IMR-90 (cell line): ENCODE results near the gene TEAD1. TPM values are rescaled to one million over a fixed set of nuclear protein-coding genes. Genes with fewer than 3 reads are reported as not detected.

Experiments
- ATAC-seq: fragments of 200-7000 bp; cut with Tn5 transposase; 2 replicates; pipeline ENCODE4 v1.9.1; 2020; ENCODE audit warnings: low read depth, mild to moderate bottlenecking, moderate library complexity
- BruUV-seq: library from RNA; stranded (reverse); fragments of 400-500 nt; replicated peaks from 2 replicates; lab custom pipeline; 2021; lab: Mats Ljungman, UMichigan
- CTCF ChIA-PET: fragments of 300-600 bp; formaldehyde crosslinking; extraction: SDS; loops from one replicate; lab custom pipeline; 2021; ENCODE audit warnings: antibody characterized with exemption; lab: Yijun Ruan, JAX
- POLR2A ChIA-PET: fragments of 300-600 bp; sonication (Branson Sonifier 250); formaldehyde crosslinking; loops from one replicate; lab custom pipeline; 2022; ENCODE audit warnings: antibody characterized with exemption; ENCODE audit not compliant: unreplicated experiment; lab: Charles Lee
- DNase-seq: peaks from one replicate; pipeline ENCODE4 v3.0.0; 2013
- H2AFZ ChIP-seq: replicated peaks from 2 replicates; pipeline ENCODE3; 2013; ENCODE audit warnings: low read length, mild to moderate bottlenecking; ENCODE audit not compliant: poor library complexity
- H2AK5ac ChIP-seq: 2 replicates; pipeline ENCODE4 v1.6.1; 2013; ENCODE audit warnings: low read depth, low read length, inconsistent platforms
- H2AK9ac ChIP-seq: replicated peaks from 2 replicates; pipeline ENCODE3; 2013; ENCODE audit warnings: mild to moderate bottlenecking, low read depth, low read length, moderate library complexity; ENCODE audit not compliant: poor library complexity
- H2BK120ac ChIP-seq: 2 replicates; pipeline ENCODE4 v1.6.1; 2013; ENCODE audit warnings: low read depth, low read length, inconsistent platforms
- H2BK15ac ChIP-seq: 3 replicates; pipeline ENCODE4 v1.6.1; 2013; ENCODE audit warnings: low read depth, low read length, inconsistent platforms
- H2BK20ac ChIP-seq: 2 replicates; pipeline ENCODE4 v1.6.1; 2013; ENCODE audit warnings: low read depth, mild to moderate bottlenecking, inconsistent platforms, low read length, moderate library complexity
- H2BK5ac ChIP-seq: 2 replicates; pipeline ENCODE4 v1.6.1; 2013; ENCODE audit warnings: mild to moderate bottlenecking, low read depth, low read length, inconsistent platforms; ENCODE audit not compliant: poor library complexity, severe bottlenecking
- H3K14ac ChIP-seq: replicated peaks from 2 replicates; pipeline ENCODE4 v1.6.1; 2013; ENCODE audit warnings: low read depth, low read length, inconsistent platforms
- H3K18ac ChIP-seq: 2 replicates; pipeline ENCODE4 v1.6.1; 2013; ENCODE audit warnings: low read depth, low read length, control low read depth
- H3K23ac ChIP-seq: 2 replicates; pipeline ENCODE4 v1.6.1; 2013; ENCODE audit warnings: low read depth, low read length, inconsistent platforms
- H3K27ac ChIP-seq: 2 replicates; pipeline ENCODE4 v1.5.1; 2013; ENCODE audit warnings: mild to moderate bottlenecking, control low read depth, low read length; ENCODE audit not compliant: insufficient read depth
- H3K27me3 ChIP-seq: 2 replicates; pipeline ENCODE4 v1.6.1; 2013; ENCODE audit warnings: low read length; ENCODE audit not compliant: control insufficient read depth, insufficient read depth
- H3K36me3 ChIP-seq: 2 replicates; pipeline ENCODE4 v1.6.1; 2013; ENCODE audit warnings: low read length, mixed read lengths; ENCODE audit not compliant: control insufficient read depth, insufficient read depth
- H3K4ac ChIP-seq: 2 replicates; pipeline ENCODE4 v1.6.1; 2013; ENCODE audit warnings: low read depth, low read length, inconsistent platforms
- H3K4me1 ChIP-seq: 2 replicates; pipeline ENCODE4 v1.6.1; 2013; ENCODE audit warnings: low read length, mixed read lengths; ENCODE audit not compliant: control insufficient read depth, insufficient read depth
- H3K4me2 ChIP-seq: 2 replicates; pipeline ENCODE4 v1.6.1; 2013; ENCODE audit warnings: low read depth, mild to moderate bottlenecking, control low read depth, low read length, moderate library complexity
- H3K4me3 ChIP-seq: 2 replicates; pipeline ENCODE4 v1.5.1; 2013; ENCODE audit warnings: low read depth, mild to moderate bottlenecking, control low read depth, low read length, moderate library complexity; ENCODE audit not compliant: insufficient read depth
- H3K56ac ChIP-seq: 2 replicates; pipeline ENCODE4 v1.6.1; 2013; ENCODE audit warnings: low read length, inconsistent platforms; ENCODE audit not compliant: insufficient read depth; ENCODE audit errors: extremely low read depth
- H3K79me1 ChIP-seq, 2 experiments: 2 replicates each; pipeline ENCODE4 v1.6.1; 2013; ENCODE audit warnings: low read length in 2 of 2, inconsistent platforms in 1 of 2, low read depth in 1 of 2
- H3K9ac ChIP-seq: 2 replicates; pipeline ENCODE4 v1.6.1; 2013; ENCODE audit warnings: low read depth, low read length, control low read depth
- H3K9me1 ChIP-seq: 2 replicates; pipeline ENCODE4 v1.6.1; 2013; ENCODE audit warnings: low read length, inconsistent platforms; ENCODE audit not compliant: insufficient read depth
- H3K9me3 ChIP-seq: 2 replicates; pipeline ENCODE4 v1.6.1; 2013; ENCODE audit warnings: low read length; ENCODE audit not compliant: control insufficient read depth, insufficient read depth
- H4K20me1 ChIP-seq: 2 replicates; pipeline ENCODE4 v1.6.1; 2013; ENCODE audit warnings: low read length, inconsistent platforms; ENCODE audit not compliant: insufficient read depth
- H4K5ac ChIP-seq: 2 replicates; pipeline ENCODE4 v1.6.1; 2013; ENCODE audit warnings: mild to moderate bottlenecking, low read depth, low read length, control low read depth
- H4K8ac ChIP-seq, 2 experiments: 2 replicates each; pipeline ENCODE4 v1.6.1; 2013; ENCODE audit warnings: low read depth in 2 of 2, low read length in 2 of 2, control low read depth in 1 of 2, inconsistent platforms in 1 of 2
- H4K91ac ChIP-seq: 2 replicates; pipeline ENCODE4 v1.6.1; 2013; ENCODE audit warnings: low read depth, low read length, inconsistent platforms; ENCODE audit not compliant: insufficient read depth
- BHLHE40 ChIP-seq: fragments of 150-350 bp; IDR thresholded peaks from 2 replicates; pipeline ENCODE4 v1.6.1; 2016; ENCODE audit warnings: mild to moderate bottlenecking, low read depth, low read length
- CEBPB ChIP-seq: IDR thresholded peaks from 2 replicates; pipeline ENCODE4 v1.6.1; 2012; ENCODE audit warnings: low read depth, low read length, improper control_type of control experiment
- CHD1 ChIP-seq: IDR thresholded peaks from 2 replicates; pipeline ENCODE4 v1.6.1; 2012; ENCODE audit warnings: low read depth, low read length, improper control_type of control experiment
- CTCF ChIP-seq: conservative IDR thresholded peaks from 2 replicates; pipeline ENCODE4 v1.5.1; 2012; ENCODE audit warnings: mild to moderate bottlenecking, low read depth, low read length, improper control_type of control experiment
- ELK1 ChIP-seq: fragments of 150-350 bp; IDR thresholded peaks from 2 replicates; pipeline ENCODE4 v1.6.1; 2016; ENCODE audit warnings: low read depth, mild to moderate bottlenecking, low read length, moderate library complexity, borderline replicate concordance
- FOS ChIP-seq: fragments of 150-350 bp; IDR thresholded peaks from 2 replicates; pipeline ENCODE4 v1.6.1; 2016; ENCODE audit warnings: low read depth, low read length
- MAFK ChIP-seq: IDR thresholded peaks from 2 replicates; pipeline ENCODE4 v1.6.1; 2012; ENCODE audit warnings: low read depth, low read length, improper control_type of control experiment
- MAZ ChIP-seq: IDR thresholded peaks from 2 replicates; pipeline ENCODE4 v1.6.1; 2012; ENCODE audit warnings: low read depth, mild to moderate bottlenecking, low read length, improper control_type of control experiment, moderate library complexity, borderline replicate concordance
- MXI1 ChIP-seq: IDR thresholded peaks from 2 replicates; pipeline ENCODE4 v1.6.1; 2012; ENCODE audit warnings: low read depth, mild to moderate bottlenecking, low read length, moderate library complexity, borderline replicate concordance
- NFE2L2 ChIP-seq: fragments of 150-350 bp; IDR thresholded peaks from 2 replicates; pipeline ENCODE4 v1.6.1; 2016; ENCODE audit warnings: low read depth, mild to moderate bottlenecking, low read length
- POLR2A ChIP-seq: IDR thresholded peaks from 2 replicates; pipeline ENCODE4 v1.6.1; 2012; ENCODE audit warnings: mild to moderate bottlenecking, low read depth, low read length
- RAD21 ChIP-seq: IDR thresholded peaks from 2 replicates; pipeline ENCODE4 v1.6.1; 2012; ENCODE audit warnings: low read length, improper control_type of control experiment
- RCOR1 ChIP-seq: IDR thresholded peaks from 2 replicates; pipeline ENCODE4 v1.6.1; 2012; ENCODE audit warnings: mild to moderate bottlenecking, low read length, improper control_type of control experiment; ENCODE audit not compliant: insufficient replicate concordance
- RFX5 ChIP-seq: IDR thresholded peaks from 2 replicates; pipeline ENCODE4 v1.8.0; 2012; ENCODE audit warnings: low read depth, mild to moderate bottlenecking, low read length, moderate library complexity
- SMC3 ChIP-seq: fragments of 150-350 bp; IDR thresholded peaks from 2 replicates; pipeline ENCODE4 v1.6.1; 2016; ENCODE audit warnings: low read depth, mild to moderate bottlenecking, antibody characterized with exemption, low read length, moderate library complexity
- WGBS, 2 experiments: methylation state at CpG; one replicate each; pipeline versions ENCODE4 v1.1.5 to v1.1.7; 2013; ENCODE audit warnings: missing lambda C conversion rate in 2 of 2; ENCODE audit not compliant: insufficient read length in 1 of 2; ENCODE audit errors: extremely low coverage in 2 of 2; 5-methylcytosine and 5-hydroxymethylcytosine counted together
- dilution Hi-C: fragments of 300-500 bp; cut with HindIII; formaldehyde crosslinking; loops from one replicate; pipeline ENCODE4 v1.14.3; 2018; ENCODE audit warnings: low sequenced_read_pairs; ENCODE audit not compliant: unreplicated experiment
- in situ Hi-C: fragments of 300-500 bp; cut with MboI; formaldehyde crosslinking; loops from 3 replicates; pipeline ENCODE4 v1.14.3; 2019; ENCODE audit warnings: low sequenced_read_pairs, inconsistent platforms, mixed read lengths
- intact Hi-C: fragments of 100-400 bp; cut with micrococcal nuclease; formaldehyde crosslinking; loops from 2 replicates; pipeline ENCODE4 v1.10.0; 2022
- polyA plus RNA-seq, 3 experiments: library from polyadenylated mRNA; depleted of rRNA; stranded (reverse); fragments of >200 nt; gene quantifications; 2 replicates each; pipeline ENCODE4 v1.2.3, GENCODE V29; 2012; ENCODE audit warnings: low replicate concordance in 1 of 3
- total RNA-seq: library from RNA; depleted of rRNA; stranded (reverse); fragments of >200 nt; gene quantifications from 2 replicates; pipeline ENCODE4 v1.2.3, GENCODE V29; 2012

Gene TEAD1
- total and polyA plus RNA-seq, 2 of the 4 experiments (the other 2 are of a cell fraction): 51.8 to 69.2 TPM

GRCh38 chr11:12868315-12869073 is 194.3 kb downstream of the TEAD1 start:
- POLR2A ChIA-PET: no interaction called here
- intact Hi-C loops: loop anchor here (1.0 kb wide), 1 partner anchor 176 kb away; no protein-coding TSS in a partner anchor
- no peak for TF ChIP-seq NFE2L2
- no peak for TF ChIP-seq ELK1
- TF ChIP-seq MAFK: no peak
- no peak for TF ChIP-seq POLR2A
- TF ChIP-seq CHD1: no peak
- no peak for TF ChIP-seq CEBPB
- 0 out of 2 replicates have a peak, but pooled peaks have one; percentile 10 for TF ChIP-seq RAD21
- no peak for TF ChIP-seq MXI1
- TF ChIP-seq BHLHE40: no peak
- TF ChIP-seq RCOR1: no peak
- TF ChIP-seq FOS: peak; percentile 55; the same call in 1 of the 2 replicates
- TF ChIP-seq SMC3: peak; percentile 26; the same call in 1 of the 2 replicates
- TF ChIP-seq RFX5: no peak
- TF ChIP-seq CTCF: peak; percentile 37
- TF ChIP-seq MAZ: no peak

More at GRCh38 chr11:12868315-12869073, 194.3 kb downstream of the TEAD1 start:
- no peak overlapping the region for H3K14ac ChIP-seq
- no peaks in the 10 kb centered on the region for H3K27me3 ChIP-seq
- peaks cover 57 to 92% of the 10 kb centered on the region in 2 experiments for H3K79me1 ChIP-seq
- H3K23ac ChIP-seq: no peak overlapping the region
- H3K9ac ChIP-seq: no peak overlapping the region
- peaks cover 40% of the 10 kb centered on the region for H3K9me1 ChIP-seq
- no peak overlapping the region for H2BK15ac ChIP-seq
- no peak overlapping the region for H2BK20ac ChIP-seq
- no peak overlapping the region for H2AFZ ChIP-seq
- H4K5ac ChIP-seq: no peak overlapping the region
- peaks cover 12% of the 10 kb centered on the region for H3K36me3 ChIP-seq
- peaks cover 22% of the 10 kb centered on the region for H3K4me1 ChIP-seq
- H2BK120ac ChIP-seq: no peak overlapping the region
- no peak overlapping the region for H3K4me2 ChIP-seq
- ATAC-seq (peak; percentile 25; the same call in 1 of the 2 replicates), DNase-seq (peak; percentile 27)
- no peaks in the 10 kb centered on the region for H3K9me3 ChIP-seq
- no peak overlapping the region for H2AK9ac ChIP-seq
- H4K20me1 ChIP-seq: peaks cover 62% of the 10 kb centered on the region
- no peak overlapping the region for H3K27ac ChIP-seq
- no peak overlapping the region for H4K8ac ChIP-seq
- in situ Hi-C loops: no loop called here
- H2BK5ac ChIP-seq: no peak overlapping the region
- dilution Hi-C loops: no loop called here
- CTCF ChIA-PET: interaction anchor here (1.2 kb wide), 1 partner anchor 537 kb away, joined by 4 read pairs; no protein-coding TSS in a partner anchor
- no peak overlapping the region for H3K18ac ChIP-seq
- no TSS peak for BruUV-seq
- WGBS, 2 experiments: no CpG with 5 or more reads among the region's 3 CpGs
- H2AK5ac ChIP-seq: no peak overlapping the region
- no peak overlapping the region for H3K56ac ChIP-seq
- no peak overlapping the region for H4K91ac ChIP-seq
- no peak overlapping the region; the same call in 1 of the 2 replicates for H3K4ac ChIP-seq
- no peak overlapping the region for H3K4me3 ChIP-seq
